Transverse colon (tissue), 4 donors: Measurements from ENCODE around the gene AKT1. TPM values are rescaled to one million over a fixed set of nuclear protein-coding genes. Genes with fewer than 3 reads are reported as not detected.

Experiments
- DNase-seq: peaks from one replicate; pipeline ENCODE4 v3.0.0-alpha.2; 2019
- H3K27ac ChIP-seq, 4 donors: fragments of 200-600 bp; sonication (generic); 2 replicates each; pipeline ENCODE4 v1.5.1; 2016 to 2018; ENCODE audit warnings: inconsistent platforms in 4 of 4
- H3K27me3 ChIP-seq: fragments of 200-600 bp; sonication (generic); 2 replicates; pipeline ENCODE4 v1.5.1; 2017; ENCODE audit warnings: inconsistent platforms
- H3K36me3 ChIP-seq, 4 donors: fragments of 200-600 bp; sonication (generic); 2 replicates each; pipeline ENCODE4 v1.5.1; 2017 to 2019; ENCODE audit warnings: inconsistent platforms in 4 of 4
- H3K4me1 ChIP-seq, 4 donors: fragments of 200-600 bp; sonication (generic); 2 replicates each; pipeline ENCODE4 v1.5.1; 2017 to 2020; ENCODE audit warnings: inconsistent platforms in 4 of 4
- H3K4me3 ChIP-seq, 4 donors: fragments of 200-600 bp; sonication (generic); 1 replicate in 1 of 4; 2 replicates in 3 of 4; pipeline versions ENCODE4 v1.5.1 to v1.6.1; 2017 to 2019; ENCODE audit warnings: inconsistent platforms in 4 of 4
- H3K9me3 ChIP-seq, 2 donors: fragments of 200-600 bp; sonication (generic); 2 replicates each; pipeline ENCODE4 v1.5.1; 2017 to 2019; ENCODE audit warnings: inconsistent platforms in 2 of 2
- EP300 ChIP-seq: sonication (generic); formaldehyde crosslinking; IDR thresholded peaks from one replicate; pipeline ENCODE4 v1.6.1; 2017; ENCODE audit warnings: antibody characterized with exemption, low read depth
- POLR2A ChIP-seq: fragments of 450-650 bp; IDR thresholded peaks from one replicate; pipeline ENCODE4 v1.6.1; 2016; ENCODE audit warnings: antibody characterized with exemption, mild to moderate bottlenecking, moderate library complexity
- POLR2AphosphoS5 ChIP-seq, 3 donors: sonication (generic); formaldehyde crosslinking; IDR thresholded peaks; one replicate each; pipeline ENCODE4 v1.6.1; 2016; ENCODE audit warnings: antibody characterized with exemption in 3 of 3
- WGBS, 2 donors: methylation state at CpG; one replicate each; pipeline ENCODE4 v1.1.5; 2018; ENCODE audit warnings: low coverage in 1 of 2; 5-methylcytosine and 5-hydroxymethylcytosine counted together
- in situ Hi-C, 4 donors: fragments of 200-750 bp; cut with MboI; loops; one replicate each; pipeline versions ENCODE4 v1.15.0 to v1.15.1; 2017; ENCODE audit warnings: low sequenced_read_pairs in 3 of 4, low pct_ligation_motif_present in 1 of 4, low pct_unique_long_range_greater_than_20kb in 1 of 4
- intact Hi-C: fragments of 100-400 bp; cut with DNase I; formaldehyde crosslinking; loops from one replicate; pipeline ENCODE4 v1.15.1; 2023; ENCODE audit warnings: low total_unique reads
- total RNA-seq, 4 donors: library from RNA; depleted of rRNA; stranded (reverse); fragments of >200 nt; gene quantifications; one replicate each; pipeline ENCODE4 v1.1.0, GENCODE V29; 2016
- TF ChIP-seq, protein P1 (sequence below), 5 experiments: fragments of 200-600 bp in 3 of 5; fragments of 450-650 bp in 2 of 5; sonication (generic) in 3 of 5; IDR thresholded peaks; 1 replicate in 2 of 5; 2 replicates in 3 of 5; pipeline ENCODE4 v1.5.1; 2016 to 2017; ENCODE audit warnings: antibody characterized with exemption in 5 of 5, inconsistent platforms in 3 of 5, mild to moderate bottlenecking in 2 of 5, moderate library complexity in 1 of 5

The AKT1 gene
- total RNA-seq, 4 donors from 2014 or later: 85.4 to 310 (median 136) TPM

DNA sequence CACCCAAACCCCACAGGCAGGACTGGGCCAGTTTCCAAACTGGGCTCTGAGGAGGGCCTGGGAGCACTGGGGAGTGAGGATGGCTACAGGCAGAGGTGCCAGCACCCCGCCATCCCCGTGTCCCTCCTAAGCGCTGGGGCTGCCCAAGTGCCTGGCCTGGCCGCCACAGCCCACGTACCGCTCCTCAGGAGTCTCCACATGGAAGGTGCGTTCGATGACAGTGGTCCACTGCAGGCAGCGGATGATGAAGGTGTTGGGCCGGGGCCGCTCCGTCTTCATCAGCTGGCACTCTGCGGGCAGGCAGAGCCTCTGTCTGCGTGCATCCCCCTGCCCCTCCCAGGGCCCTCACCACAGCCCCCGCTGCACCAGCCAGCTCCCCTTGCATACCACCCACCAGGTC lies 19.1 kb downstream of the AKT1 start:
- DNase-seq: no peak
- no peak overlapping the region for H3K4me3 ChIP-seq
- in situ Hi-C loops (no loop called here), intact Hi-C loops (no loop called here)
- 96% methylated on average over 15 of the region's 15 CpGs; no CpG with 5 or more reads in 1 of the 2 donors for WGBS, 2 donors
- TF ChIP-seq POLR2A (no peak), POLR2AphosphoS5 (IDR thresholded peaks at IDR 0.05) (no peak), EP300 (no peak)
- TF ChIP-seq, protein P1, sequence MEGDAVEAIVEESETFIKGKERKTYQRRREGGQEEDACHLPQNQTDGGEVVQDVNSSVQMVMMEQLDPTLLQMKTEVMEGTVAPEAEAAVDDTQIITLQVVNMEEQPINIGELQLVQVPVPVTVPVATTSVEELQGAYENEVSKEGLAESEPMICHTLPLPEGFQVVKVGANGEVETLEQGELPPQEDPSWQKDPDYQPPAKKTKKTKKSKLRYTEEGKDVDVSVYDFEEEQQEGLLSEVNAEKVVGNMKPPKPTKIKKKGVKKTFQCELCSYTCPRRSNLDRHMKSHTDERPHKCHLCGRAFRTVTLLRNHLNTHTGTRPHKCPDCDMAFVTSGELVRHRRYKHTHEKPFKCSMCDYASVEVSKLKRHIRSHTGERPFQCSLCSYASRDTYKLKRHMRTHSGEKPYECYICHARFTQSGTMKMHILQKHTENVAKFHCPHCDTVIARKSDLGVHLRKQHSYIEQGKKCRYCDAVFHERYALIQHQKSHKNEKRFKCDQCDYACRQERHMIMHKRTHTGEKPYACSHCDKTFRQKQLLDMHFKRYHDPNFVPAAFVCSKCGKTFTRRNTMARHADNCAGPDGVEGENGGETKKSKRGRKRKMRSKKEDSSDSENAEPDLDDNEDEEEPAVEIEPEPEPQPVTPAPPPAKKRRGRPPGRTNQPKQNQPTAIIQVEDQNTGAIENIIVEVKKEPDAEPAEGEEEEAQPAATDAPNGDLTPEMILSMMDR (IDR thresholded peaks at IDR 0.05): no peak
- H3K36me3 ChIP-seq: peaks cover 0 to 14% (median 4%) of the 10 kb centered on the region in 4 donors
- no peaks in the 10 kb centered on the region for H3K9me3 ChIP-seq
- H3K27me3 ChIP-seq: no peaks in the 10 kb centered on the region
- H3K4me1 ChIP-seq: no peaks in the 10 kb centered on the region
- no peak overlapping the region for H3K27ac ChIP-seq

DNA sequence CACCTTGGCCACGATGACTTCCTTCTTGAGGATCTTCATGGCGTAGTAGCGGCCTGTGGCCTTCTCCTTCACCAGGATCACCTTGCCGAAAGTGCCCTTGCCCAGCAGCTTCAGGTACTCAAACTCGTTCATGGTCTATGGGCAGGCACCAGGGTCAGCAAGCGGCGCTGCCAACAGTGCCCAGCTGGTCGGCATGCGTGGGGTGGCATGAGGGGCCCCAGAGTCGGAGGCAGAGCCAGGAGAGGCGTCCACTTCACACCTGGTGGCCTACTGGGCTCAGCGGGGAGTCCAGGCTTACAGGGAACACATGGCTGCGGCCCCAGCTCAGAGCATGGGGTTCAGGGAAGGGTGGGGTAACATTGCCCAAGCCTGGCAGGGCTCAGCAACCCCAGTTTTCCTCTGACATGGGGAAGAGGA lies 20.5 kb downstream of the AKT1 start:
- Histone ChIP-seq H3K27ac (no peak overlapping the region), H3K27me3 (no peaks in the 10 kb centered on the region), H3K4me3 (no peak overlapping the region), H3K36me3 (peaks cover 0 to 14% (median 4%) of the 10 kb centered on the region in 4 donors), H3K9me3 (no peaks in the 10 kb centered on the region), H3K4me1 (no peaks in the 10 kb centered on the region)
- TF ChIP-seq EP300 (no peak), POLR2AphosphoS5 (IDR thresholded peaks at IDR 0.05) (no peak), POLR2A (no peak)
- TF ChIP-seq, protein P1 (IDR thresholded peaks at IDR 0.05): no peak
- WGBS, 2 donors: 95% methylated on average over 13 of the region's 13 CpGs; no CpG with 5 or more reads in 1 of the 2 donors
- in situ Hi-C loops (no loop called here), intact Hi-C loops (no loop called here)
- no peak for DNase-seq

DNA sequence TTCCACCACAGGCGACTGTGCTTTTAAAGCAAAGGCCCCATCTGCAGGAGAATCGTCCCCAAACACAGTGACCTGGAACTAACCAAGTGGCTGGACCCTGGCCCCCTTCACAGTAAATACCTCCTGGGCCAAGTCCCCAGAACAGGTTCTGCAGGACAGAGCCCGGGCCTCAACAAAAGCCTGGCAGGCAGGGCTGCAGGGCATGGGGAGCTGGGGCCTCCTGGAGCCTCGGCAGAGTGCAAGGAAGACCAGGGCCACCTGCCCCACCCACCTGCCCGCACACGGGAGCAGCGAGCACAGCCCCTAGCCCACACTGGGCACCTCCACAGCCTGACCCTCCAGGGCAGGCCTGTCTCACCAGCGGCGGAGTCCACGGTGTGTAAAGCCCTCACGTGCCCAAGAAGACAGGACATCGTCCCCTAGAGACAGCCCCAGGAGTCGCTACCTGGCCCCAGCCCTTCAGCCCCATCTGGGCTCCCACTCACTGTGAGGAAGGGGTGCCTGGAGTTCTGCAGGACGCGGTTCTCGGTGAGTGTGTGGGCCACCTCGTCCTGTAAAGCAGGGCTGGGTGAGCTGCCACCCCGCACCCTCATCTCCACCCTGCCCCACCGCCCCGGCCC lies 21.0 kb downstream of the AKT1 start:
- TF ChIP-seq POLR2A (no peak), POLR2AphosphoS5 (IDR thresholded peaks at IDR 0.05) (no peak), EP300 (no peak)
- TF ChIP-seq, protein P1 (IDR thresholded peaks at IDR 0.05): no peak
- in situ Hi-C loops (no loop called here), intact Hi-C loops (no loop called here)
- H3K27ac ChIP-seq: no peak overlapping the region
- H3K27me3 ChIP-seq: no peaks in the 10 kb centered on the region
- peaks cover 0 to 14% (median 4%) of the 10 kb centered on the region in 4 donors for H3K36me3 ChIP-seq
- DNase-seq: no peak
- H3K4me1 ChIP-seq: no peaks in the 10 kb centered on the region
- H3K9me3 ChIP-seq: no peaks in the 10 kb centered on the region
- H3K4me3 ChIP-seq: no peak overlapping the region
- WGBS, 2 donors: 86% methylated on average over 20 of the region's 20 CpGs; no CpG with 5 or more reads in 1 of the 2 donors

DNA sequence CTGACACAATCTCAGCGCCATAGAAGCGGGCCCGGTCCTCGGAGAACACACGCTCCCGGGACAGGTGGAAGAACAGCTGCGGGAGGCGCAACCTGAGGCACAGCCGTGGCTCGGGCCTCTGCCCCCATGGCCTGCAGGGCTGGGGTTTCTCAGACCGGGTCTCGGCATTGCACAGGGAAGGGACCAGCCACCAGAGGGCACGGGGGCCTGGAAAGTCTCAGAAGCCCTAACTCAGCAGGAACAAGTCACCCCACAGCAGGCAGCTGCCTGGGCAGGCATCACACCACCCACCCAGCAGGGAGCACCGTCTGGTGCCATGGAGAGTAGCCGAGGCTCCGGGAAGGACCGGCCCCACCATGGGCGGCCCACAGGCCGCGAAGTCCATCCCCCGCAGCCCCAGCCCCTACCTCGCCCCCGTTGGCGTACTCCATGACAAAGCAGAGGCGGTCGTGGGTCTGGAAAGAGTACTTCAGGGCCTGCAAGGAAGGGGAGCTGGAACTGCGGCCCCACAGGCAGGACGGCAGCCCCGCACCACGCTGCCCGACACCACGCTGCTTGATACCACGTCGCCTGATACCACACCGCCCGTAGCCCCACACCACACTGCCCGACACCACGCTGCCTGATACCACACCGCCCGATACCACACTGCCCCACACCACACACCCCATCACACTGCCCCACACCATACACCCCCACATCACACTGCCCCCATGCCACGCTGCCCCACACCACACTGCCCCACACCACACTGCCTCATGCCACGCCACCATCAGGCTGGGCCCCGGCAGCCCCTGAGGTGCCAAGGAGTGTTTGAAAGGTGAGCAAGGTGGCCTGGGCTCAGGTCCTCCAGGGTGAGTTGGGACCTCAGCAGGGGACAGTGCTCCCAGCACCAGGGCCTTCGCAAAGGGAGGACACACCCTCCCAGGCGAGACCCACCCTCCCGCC lies 21.8 kb downstream of the AKT1 start:
- Histone ChIP-seq H3K27me3 (no peaks in the 10 kb centered on the region), H3K9me3 (no peaks in the 10 kb centered on the region), H3K4me1 (peaks cover 0 to 4% (median 1%) of the 10 kb centered on the region in 4 donors), H3K4me3 (no peak overlapping the region), H3K36me3 (peaks cover 0 to 14% (median 4%) of the 10 kb centered on the region in 4 donors), H3K27ac (no peak overlapping the region)
- DNase-seq: no peak
- intact Hi-C loops (no loop called here), in situ Hi-C loops (no loop called here)
- TF ChIP-seq EP300: no peak
- no peak for TF ChIP-seq POLR2AphosphoS5 (IDR thresholded peaks at IDR 0.05)
- TF ChIP-seq POLR2A: no peak
- TF ChIP-seq, protein P1 (IDR thresholded peaks at IDR 0.05): no peak
- WGBS, 2 donors: 80 to 88% methylated on average over 2 to 43 of the region's 46 CpGs
